GM19455 (cell line): ENCODE results near the gene ZNF616.
"Not testable (repeated sequence)": the region's sequence is repeated elsewhere in the genome, so short reads cannot be mapped to it uniquely, and the experiment has no call there.

Experiments
- ATAC-seq: cut with Tn5 transposase; IDR thresholded peaks from one replicate; pipeline ENCODE4 v1.9.1; 2021; ENCODE audit not compliant: unreplicated experiment

Gene ZNF616

GRCh38 chr19:52112624-52113023 lies 27.1 kb downstream of the ZNF616 start:
- ATAC-seq: no peak

GRCh38 chr19:52110780-52111179 lies 29.0 kb downstream of the ZNF616 start:
- no peak for ATAC-seq

- ATAC-seq: no peak
Observed at GRCh38 chr19:52102782-52103181, 37.0 kb downstream of the ZNF616 start.

GRCh38 chr19:52101866-52102562 lies 37.7 kb downstream of the ZNF616 start:
- no peak for ATAC-seq

GRCh38 chr19:52099497-52100138 lies 40.1 kb downstream of the ZNF616 start:
- no peak for ATAC-seq

GRCh38 chr19:52096416-52096815 lies 43.3 kb downstream of the ZNF616 start:
- ATAC-seq: not testable (repeated sequence)

GRCh38 chr19:52095172-52096014 lies 44.3 kb downstream of the ZNF616 start, which contains the start of gene ZNF841:
Gene ZNF841 (minus strand): TSS chr19:52095765. CDS start chr19:52084801, 10,964 bp downstream.
- peak; percentile 96 for ATAC-seq

- ATAC-seq: no peak
Observed at GRCh38 chr19:52094526-52095130, 45.1 kb downstream of the ZNF616 start.

- ATAC-seq: no peak
Observed at GRCh38 chr19:52086481-52086880, 53.3 kb downstream of the ZNF616 start.

GRCh38 chr19:52070496-52070895 lies 69.2 kb downstream of the ZNF616 start:
- no peak for ATAC-seq

- ATAC-seq: no peak
Observed at GRCh38 chr19:52069653-52070052, 70.1 kb downstream of the ZNF616 start.

- ATAC-seq: no peak
Observed at GRCh38 chr19:52066258-52066863, 73.4 kb downstream of the ZNF616 start.

GRCh38 chr19:52065399-52065798 lies 74.3 kb downstream of the ZNF616 start:
- no peak for ATAC-seq
